GM18517 (cell line): ENCODE data around the gene TPI1.
"Not testable (repeated sequence)": the region's sequence is repeated elsewhere in the genome, so short reads cannot be mapped to it uniquely, and the experiment has no call there.

ENCODE experiments used
- ATAC-seq: cut with Tn5 transposase; IDR thresholded peaks from one replicate; pipeline ENCODE4 v1.9.1; 2021; ENCODE audit warnings: mild to moderate bottlenecking, moderate library complexity; ENCODE audit not compliant: unreplicated experiment

Gene TPI1

GRCh38 chr12:6866920-6867412 is 365 bp upstream of the TPI1 start:
- no peak for ATAC-seq

DNA sequence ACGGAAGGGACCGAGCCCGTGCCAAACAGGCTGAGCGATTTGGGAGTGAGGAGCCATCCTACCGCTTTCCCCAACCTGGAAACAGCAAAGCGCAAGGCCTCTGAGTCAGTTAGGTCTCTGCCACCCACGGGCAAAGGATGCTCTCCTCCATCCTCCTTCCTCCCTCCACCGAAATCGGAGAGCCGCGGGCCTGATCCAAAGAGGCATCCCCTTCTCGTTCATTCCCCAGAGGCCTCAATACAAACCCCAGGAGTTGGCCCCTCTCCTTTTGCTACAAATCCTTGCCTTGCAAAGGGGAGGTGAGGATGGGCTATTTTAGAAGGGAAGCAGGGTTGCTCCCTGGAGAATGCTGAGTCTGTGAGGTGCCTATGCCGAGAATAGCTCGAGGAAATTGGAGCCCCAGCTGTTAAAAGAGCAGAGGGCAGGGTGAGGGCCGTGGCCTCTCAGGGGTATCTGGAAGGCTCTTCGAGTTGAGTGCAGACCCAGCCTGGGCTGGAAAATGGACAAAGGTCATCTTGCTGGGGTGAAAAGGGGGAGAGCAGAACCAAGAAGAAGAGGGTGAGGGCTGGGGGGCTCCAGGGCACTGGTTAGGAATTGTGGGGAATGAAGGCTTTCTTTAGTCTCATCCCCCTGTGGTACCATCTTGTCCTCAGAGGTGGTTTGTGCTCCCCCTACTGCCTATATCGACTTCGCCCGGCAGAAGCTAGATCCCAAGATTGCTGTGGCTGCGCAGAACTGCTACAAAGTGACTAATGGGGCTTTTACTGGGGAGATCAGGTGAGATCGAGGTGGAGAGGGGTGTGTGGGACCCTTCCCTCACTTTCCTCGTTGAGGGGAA is 1.1 kb downstream of the TPI1 start:
- no peak for ATAC-seq

DNA sequence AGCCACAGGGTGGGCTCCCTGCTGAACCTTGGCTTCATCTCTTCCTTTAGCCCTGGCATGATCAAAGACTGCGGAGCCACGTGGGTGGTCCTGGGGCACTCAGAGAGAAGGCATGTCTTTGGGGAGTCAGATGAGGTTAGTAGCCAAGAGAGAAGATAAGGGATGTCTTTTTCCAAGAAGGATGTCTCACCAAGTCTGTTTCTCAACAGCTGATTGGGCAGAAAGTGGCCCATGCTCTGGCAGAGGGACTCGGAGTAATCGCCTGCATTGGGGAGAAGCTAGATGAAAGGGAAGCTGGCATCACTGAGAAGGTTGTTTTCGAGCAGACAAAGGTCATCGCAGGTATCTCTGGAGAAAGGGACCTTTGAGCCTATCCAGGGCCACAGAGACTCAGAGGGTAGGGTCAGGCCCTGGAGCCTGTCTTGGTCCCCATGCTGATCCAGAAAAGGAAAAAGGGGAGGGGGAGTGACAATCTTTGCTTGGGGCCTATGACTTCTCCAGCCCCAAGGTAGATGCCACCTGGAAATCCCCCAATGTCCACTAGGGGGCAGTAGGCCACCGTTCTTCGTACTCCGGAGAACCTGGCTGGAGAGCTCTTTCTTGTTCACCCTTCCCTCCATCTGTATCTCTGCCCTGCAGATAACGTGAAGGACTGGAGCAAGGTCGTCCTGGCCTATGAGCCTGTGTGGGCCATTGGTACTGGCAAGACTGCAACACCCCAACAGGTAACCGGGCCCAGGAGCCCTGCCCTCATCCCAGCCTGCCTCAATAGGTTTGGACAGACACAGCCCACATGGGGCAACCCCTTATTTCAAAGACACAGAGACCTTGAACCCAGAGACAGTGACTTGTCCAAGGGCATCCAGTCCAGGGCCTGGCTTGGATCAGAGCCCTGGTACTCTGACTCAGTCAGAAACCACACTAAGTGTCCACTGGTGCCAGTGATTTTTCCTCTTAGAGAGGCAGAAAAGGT is 2.0 kb downstream of the TPI1 start:
- no peak for ATAC-seq

- not testable (repeated sequence) for ATAC-seq
These were observed 3.0 kb downstream of the TPI1 start for GRCh38 chr12:6870304-6870703.

DNA sequence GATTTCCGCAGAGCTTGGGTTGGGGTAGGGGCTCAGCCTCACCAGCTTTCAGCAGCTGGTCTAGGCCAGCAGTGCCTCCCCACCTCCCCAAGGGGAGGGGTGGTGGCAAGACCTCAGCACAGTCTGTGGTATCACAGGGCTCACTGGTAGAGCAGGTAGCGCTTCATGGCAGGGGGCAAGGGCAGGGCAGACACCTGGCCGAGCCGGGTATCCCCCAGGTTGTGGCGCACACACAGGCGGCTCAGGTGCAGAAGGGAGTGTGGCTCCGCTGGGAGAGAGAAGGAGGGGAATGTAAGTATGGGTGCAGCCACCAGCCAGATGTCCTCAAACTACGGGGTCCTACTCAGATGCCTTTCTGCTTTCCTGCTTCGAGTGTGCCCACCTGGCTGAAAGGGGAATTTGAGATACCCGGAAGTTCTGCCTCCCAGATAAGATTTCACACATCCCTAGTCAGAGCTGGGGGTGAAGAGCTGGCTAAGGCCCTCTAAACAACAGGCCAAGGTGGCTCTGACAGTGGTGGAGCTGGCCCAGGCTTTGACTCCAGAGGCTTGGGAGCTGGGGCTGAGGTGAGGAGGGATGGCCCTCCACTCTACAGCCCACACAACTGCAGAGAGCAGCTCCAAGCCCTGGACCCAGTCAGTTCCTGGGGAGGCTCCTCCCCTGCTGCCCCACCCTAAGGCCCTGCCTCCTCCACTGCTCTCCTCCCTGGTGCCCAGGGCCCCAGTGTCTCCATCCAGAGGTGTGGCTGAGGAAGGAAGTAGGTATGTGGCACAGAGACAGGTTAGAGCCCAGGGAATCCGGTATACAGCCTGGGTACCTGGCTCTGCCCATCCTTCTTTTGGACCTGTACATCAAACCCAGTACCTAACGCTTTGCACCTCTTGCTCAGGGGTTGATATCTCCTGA is 4.0 kb downstream of the TPI1 start:
- ATAC-seq: no peak

- no peak for ATAC-seq
These were observed 5.0 kb downstream of the TPI1 start for GRCh38 chr12:6872073-6873048.

- peak; percentile 55 for ATAC-seq
These were observed 6.0 kb downstream of the TPI1 start, which contains the start of gene SPSB2 for GRCh38 chr12:6873094-6874014. Gene SPSB2 (minus strand): TSS chr12:6873303. CDS start chr12:6872901, 402 bp downstream.

- ATAC-seq: not testable (repeated sequence)
These were observed 6.7 kb downstream of the TPI1 start for GRCh38 chr12:6874015-6874368.

GRCh38 chr12:6879824-6880223 is 12.5 kb downstream of the TPI1 start:
- ATAC-seq: not testable (repeated sequence)

GRCh38 chr12:6883252-6883651 is 15.9 kb downstream of the TPI1 start:
- ATAC-seq: no peak

- ATAC-seq: no peak
These were observed 16.4 kb downstream of the TPI1 start for GRCh38 chr12:6883683-6884082.

GRCh38 chr12:6884539-6884938 is 17.2 kb downstream of the TPI1 start:
- ATAC-seq: no peak

- not testable (repeated sequence) for ATAC-seq
These were observed 19.1 kb downstream of the TPI1 start for GRCh38 chr12:6886206-6886999.

DNA sequence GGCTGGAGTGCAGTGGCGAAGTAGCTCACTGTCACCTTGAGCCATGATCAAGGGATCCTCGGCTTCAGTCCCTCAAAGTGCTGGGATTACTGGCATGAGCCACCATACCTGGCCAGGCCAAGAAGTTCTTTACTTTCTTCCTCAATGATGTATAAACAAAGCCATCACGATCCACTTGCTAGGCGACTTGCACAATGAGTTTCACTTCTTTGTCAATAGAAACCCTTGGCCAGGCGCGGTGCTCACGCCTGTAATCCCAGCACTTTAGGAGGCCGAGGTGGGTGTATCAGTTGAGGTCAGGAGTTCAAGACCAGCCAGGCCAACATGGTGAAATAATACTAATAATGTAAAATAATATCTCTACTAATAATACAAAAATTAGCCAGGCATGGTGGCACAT is 20.1 kb downstream of the TPI1 start:
- no peak for ATAC-seq

DNA sequence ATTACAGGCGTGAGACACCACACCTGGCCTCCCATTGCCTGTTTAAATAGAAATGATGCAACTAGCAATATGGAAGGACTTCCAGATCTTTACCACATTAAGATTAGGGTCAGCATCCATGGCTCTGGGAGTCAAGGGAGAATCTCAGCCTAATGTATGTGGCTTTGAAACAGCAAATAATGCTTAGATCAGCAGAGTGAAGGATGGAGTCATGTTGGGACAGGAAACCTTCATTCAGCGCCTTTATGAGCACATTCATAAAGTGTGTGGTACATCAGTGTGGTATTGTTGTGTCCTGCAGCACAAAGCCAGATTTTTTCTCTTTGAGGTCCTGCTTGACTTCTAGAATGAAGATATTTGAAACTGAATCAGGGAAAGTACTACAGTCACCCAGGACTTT is 21.0 kb downstream of the TPI1 start:
- no peak for ATAC-seq

- ATAC-seq: not testable (repeated sequence)
These were observed 21.5 kb downstream of the TPI1 start for GRCh38 chr12:6888794-6889193.

- not testable (repeated sequence) for ATAC-seq
These were observed 22.6 kb downstream of the TPI1 start for GRCh38 chr12:6889775-6890573.
